Ovary (tissue), 3 donors: ENCODE data around the gene COPZ1.

Source experiments
- EP300 ChIP-seq: sonication (generic); formaldehyde crosslinking; IDR thresholded peaks from one replicate; pipeline ENCODE4 v1.6.1; 2017; ENCODE audit warnings: antibody characterized with exemption
- POLR2A ChIP-seq: fragments of 450-650 bp; IDR thresholded peaks from one replicate; pipeline ENCODE4 v1.6.1; 2017; ENCODE audit warnings: antibody characterized with exemption, mild to moderate bottlenecking, moderate library complexity
- TF ChIP-seq, protein P1 (sequence below), 3 donors: fragments of 450-650 bp in 2 of 3; fragments of 200-600 bp in 1 of 3; IDR thresholded peaks; one replicate each; pipeline versions ENCODE4 v1.5.1 to v1.8.0; 2016 to 2022; ENCODE audit warnings: antibody characterized with exemption in 3 of 3, mild to moderate bottlenecking in 1 of 3
- donor health status: DM: no; HTN: no; CAD: no.

DNA sequence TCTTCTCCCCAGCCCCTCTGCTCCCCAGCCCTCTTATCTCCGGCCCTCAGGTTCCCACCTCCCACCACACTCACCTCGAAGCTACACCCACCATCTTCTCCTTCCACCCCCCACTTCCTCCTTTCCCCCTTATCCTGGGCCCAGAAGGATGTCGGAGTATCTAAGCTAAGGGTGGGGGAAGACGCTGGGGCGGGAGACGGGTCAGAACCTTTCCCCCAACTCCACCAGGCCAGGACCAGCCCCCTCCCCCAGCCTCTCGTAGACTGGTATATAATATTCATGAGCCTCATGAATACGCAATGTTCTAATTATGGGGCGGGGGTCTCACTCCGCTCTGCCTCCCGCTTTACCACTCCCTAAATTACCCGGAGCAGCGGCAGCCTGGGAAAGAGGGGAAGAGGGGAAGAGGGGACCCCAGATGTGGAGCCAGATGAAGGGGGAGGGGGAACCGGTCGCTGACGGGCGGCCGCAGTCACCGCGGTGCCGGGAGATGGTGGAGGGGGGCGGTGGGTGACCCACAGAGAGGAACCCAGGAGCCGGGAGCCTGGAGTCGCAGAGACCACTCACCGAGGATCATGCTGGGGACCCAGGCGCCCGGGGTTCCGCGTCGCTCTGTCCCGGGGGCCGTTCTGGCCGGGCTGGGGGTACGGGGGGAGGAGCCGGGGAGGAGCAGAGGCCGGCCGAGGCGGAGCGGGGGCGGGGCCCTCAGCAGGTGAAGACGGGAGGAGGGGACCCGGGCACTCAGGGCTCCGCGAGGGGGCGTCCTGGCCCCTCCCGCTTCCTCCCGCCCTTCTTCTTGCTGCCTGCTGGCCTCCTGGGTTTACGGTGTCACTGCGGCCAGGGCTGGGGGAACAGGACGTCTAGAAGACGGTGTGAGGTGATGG lies 66.0 kb downstream of the COPZ1 start:
- TF ChIP-seq, protein P1, sequence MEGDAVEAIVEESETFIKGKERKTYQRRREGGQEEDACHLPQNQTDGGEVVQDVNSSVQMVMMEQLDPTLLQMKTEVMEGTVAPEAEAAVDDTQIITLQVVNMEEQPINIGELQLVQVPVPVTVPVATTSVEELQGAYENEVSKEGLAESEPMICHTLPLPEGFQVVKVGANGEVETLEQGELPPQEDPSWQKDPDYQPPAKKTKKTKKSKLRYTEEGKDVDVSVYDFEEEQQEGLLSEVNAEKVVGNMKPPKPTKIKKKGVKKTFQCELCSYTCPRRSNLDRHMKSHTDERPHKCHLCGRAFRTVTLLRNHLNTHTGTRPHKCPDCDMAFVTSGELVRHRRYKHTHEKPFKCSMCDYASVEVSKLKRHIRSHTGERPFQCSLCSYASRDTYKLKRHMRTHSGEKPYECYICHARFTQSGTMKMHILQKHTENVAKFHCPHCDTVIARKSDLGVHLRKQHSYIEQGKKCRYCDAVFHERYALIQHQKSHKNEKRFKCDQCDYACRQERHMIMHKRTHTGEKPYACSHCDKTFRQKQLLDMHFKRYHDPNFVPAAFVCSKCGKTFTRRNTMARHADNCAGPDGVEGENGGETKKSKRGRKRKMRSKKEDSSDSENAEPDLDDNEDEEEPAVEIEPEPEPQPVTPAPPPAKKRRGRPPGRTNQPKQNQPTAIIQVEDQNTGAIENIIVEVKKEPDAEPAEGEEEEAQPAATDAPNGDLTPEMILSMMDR (IDR thresholded peaks at IDR 0.05), result no peak
- TF ChIP-seq POLR2A (no peak), EP300 (no peak)
